HG02852 (cell line): ENCODE measurements around the gene C15orf40.
"Not testable (repeated sequence)": the region's sequence is repeated elsewhere in the genome, so short reads cannot be mapped to it uniquely, and the experiment has no call there.

Experiments used
- ATAC-seq: cut with Tn5 transposase; IDR thresholded peaks from one replicate; pipeline ENCODE4 v1.9.1; 2021; ENCODE audit warnings: mild to moderate bottlenecking, moderate library complexity; ENCODE audit not compliant: unreplicated experiment

Gene C15orf40

DNA sequence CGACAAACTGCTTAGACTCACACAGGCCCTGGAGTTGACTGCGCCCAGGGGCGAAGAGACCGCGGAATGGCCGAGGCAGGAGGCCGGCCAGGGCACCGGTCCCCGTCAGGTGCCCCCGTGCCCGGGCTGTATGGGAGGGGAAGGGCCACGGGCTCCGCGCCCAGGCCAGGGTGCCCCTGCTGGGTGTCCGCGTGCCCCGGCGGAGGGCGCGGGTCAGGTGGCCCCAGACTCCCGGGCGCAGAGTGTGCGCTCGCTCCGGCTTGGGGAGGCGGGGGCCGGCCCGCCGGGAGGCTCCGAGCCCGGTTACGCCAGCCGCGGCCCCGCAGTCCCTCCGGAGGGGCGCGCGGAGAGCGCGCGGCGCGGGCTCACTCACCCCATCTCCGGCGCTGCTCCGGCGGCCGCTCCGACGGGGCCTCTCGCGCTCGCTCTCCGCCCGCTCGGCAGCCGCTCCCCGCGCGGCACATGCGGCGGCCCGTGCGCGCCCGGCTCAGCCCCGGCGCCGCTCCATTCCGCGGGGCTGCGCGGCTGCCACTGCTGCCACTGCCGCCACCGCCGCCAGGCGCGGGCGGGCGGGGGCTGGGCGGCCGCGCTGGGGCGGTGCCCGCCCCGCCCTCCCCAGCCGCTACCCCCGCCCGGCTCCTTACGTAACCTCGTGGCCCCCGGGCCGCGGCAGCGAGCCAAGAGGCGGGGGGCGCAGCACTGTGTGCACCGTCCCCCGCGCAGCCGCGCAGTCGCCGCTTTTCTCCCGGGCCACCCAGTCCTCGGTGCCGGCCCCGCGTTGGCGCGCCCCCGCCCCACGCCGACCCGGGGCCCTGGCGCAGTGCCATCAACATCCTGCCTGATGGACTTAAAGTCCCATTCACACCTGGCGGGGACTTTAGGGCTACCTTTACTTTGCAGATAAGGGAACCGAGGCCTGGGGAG lies 59.0 kb downstream of the C15orf40 start, which contains the start of gene HOMER2:
HOMER2 (minus strand) TSS at position 563 of the 924 bp plus-strand sequence; CDS start at position 378, 185 bp downstream.
- ATAC-seq: no peak

- ATAC-seq: no peak
Observed at GRCh38 chr15:82951472-82952157, 59.8 kb downstream of the C15orf40 start.

DNA sequence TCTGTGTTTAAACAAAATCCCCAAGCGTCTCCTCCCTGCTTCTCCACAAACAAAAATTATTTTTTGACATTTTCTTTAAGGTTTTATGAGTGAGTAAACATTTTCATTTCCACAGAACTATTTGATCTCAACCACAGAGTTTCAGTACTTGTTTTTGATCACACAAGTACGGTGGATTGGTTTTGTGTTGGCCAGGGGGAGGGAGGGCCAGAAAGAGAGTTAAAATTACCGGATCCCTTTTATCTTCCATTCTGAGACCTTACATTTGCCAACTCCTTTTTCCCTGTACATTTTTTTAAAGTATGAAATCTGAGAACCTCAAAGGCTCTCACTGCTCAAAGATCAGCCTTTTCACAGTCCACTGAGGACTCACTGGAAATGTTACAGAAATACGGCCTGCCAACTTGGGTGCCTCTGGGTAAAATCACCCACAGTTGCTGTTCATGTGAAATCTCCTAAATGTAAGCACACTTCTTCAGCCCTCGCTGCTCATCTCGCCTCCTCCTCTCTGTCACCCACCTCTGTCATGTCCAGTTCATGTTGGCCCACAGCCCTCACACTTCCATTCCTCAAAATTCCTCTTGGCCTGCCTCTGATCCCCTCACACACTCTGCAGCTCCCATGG lies 60.6 kb downstream of the C15orf40 start:
- ATAC-seq: no peak

GRCh38 chr15:82950295-82950694 lies 61.1 kb downstream of the C15orf40 start:
- ATAC-seq: no peak

- no peak for ATAC-seq
Observed at GRCh38 chr15:82946155-82946701, 65.2 kb downstream of the C15orf40 start.

- ATAC-seq: no peak
Observed at GRCh38 chr15:82945326-82945725, 66.1 kb downstream of the C15orf40 start.

DNA sequence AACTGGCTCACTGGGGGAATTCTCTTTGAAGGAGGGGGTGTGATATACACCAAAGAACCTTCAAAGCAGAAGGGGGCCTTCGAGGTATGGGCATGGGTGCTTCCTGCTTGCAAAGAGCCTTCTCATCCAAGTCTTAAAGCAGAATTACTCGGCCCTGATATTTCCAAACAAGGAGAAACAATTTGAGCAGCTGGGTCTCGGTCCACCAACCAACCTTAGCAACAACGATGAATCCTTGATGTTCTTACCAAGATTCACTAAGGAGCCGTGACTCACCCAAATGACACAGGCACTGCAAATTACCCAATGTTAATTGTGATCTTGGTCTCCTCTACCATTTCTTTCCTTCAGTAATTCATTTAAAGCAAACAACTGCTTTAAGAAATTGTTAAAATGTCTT lies 66.6 kb downstream of the C15orf40 start:
- no peak for ATAC-seq

GRCh38 chr15:82944056-82944455 lies 67.4 kb downstream of the C15orf40 start:
- ATAC-seq: no peak

DNA sequence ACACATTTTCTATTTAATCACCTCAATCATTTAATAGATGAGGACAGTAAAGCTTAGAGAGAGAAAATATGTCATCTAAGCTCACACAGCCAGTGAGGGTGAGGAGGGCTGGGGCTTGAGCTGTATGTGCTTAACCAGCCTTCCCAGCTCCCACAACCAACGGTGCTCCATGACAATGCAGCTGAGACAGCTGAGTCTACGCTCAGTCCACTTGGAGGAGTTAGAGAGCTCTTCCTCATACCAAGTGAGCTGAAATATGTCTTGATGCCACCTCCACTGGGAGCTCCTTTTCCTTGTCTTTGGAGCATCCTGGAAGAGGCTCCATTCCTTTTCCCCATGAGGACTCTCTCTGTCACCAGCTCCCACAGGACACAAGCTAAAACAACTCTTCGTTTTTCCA lies 68.3 kb downstream of the C15orf40 start:
- no peak for ATAC-seq

- no peak for ATAC-seq
Observed at GRCh38 chr15:82942691-82943090, 68.7 kb downstream of the C15orf40 start.

- ATAC-seq: not testable (repeated sequence)
Observed at GRCh38 chr15:82939678-82940077, 71.8 kb downstream of the C15orf40 start.
